Chondrocyte (in vitro differentiated cells): Measurements from ENCODE around the gene ELOVL5. TPM values are rescaled to one million over a fixed set of nuclear protein-coding genes. Genes with fewer than 3 reads are reported as not detected.
"Not testable (repeated sequence)": the region's sequence is repeated elsewhere in the genome, so short reads cannot be mapped to it uniquely, and the experiment has no call there.

Experiments
- DNase-seq: peaks from one replicate; pipeline ENCODE4 v3.0.0; 2021; ENCODE audit warnings: mixed read lengths, low spot score
- H3K27ac Mint-ChIP-seq: one replicate; pipeline ENCODE4 v1.8.0; 2021; ENCODE audit warnings: mild to moderate bottlenecking, moderate library complexity, mixed read lengths; ENCODE audit not compliant: unreplicated experiment
- H3K27me3 Mint-ChIP-seq: 2 replicates; pipeline ENCODE4 v1.8.0; 2021; ENCODE audit warnings: low read depth, mixed read lengths
- H3K36me3 Mint-ChIP-seq: 2 replicates; pipeline ENCODE4 v1.8.0; 2021; ENCODE audit warnings: low read depth, mixed read lengths
- H3K4me1 Mint-ChIP-seq: 2 replicates; pipeline ENCODE4 v1.8.0; 2021; ENCODE audit warnings: low read depth, mild to moderate bottlenecking, mixed read lengths
- H3K4me3 Mint-ChIP-seq: one replicate; pipeline ENCODE4 v1.8.0; 2021; ENCODE audit warnings: mild to moderate bottlenecking, moderate library complexity, mixed read lengths; ENCODE audit not compliant: unreplicated experiment
- H3K9me3 Mint-ChIP-seq: 2 replicates; pipeline ENCODE4 v1.8.0; 2021; ENCODE audit warnings: low read depth, mixed read lengths
- CTCF ChIP-seq: fragments of 200-600 bp; sonication (generic); IDR thresholded peaks from 2 replicates; pipeline ENCODE4 v1.5.0; 2021; ENCODE audit warnings: antibody characterized with exemption, mild to moderate bottlenecking, moderate library complexity
- total RNA-seq: library from RNA; stranded (reverse); gene quantifications from 3 replicates; pipeline ENCODE4 v1.2.1, GENCODE V29; 2021

The ELOVL5 gene
- total RNA-seq, 1 donor from 2014 or later: 102 TPM

GRCh38 chr6:53320964-53321363 is 27.8 kb downstream of the ELOVL5 start:
- TF ChIP-seq CTCF: no peak
- no peak for DNase-seq
- Mint-ChIP-seq H3K27ac (peak overlapping the region; percentile 78), H3K4me3 (no peak overlapping the region), H3K4me1 (peaks cover 67% of the 10 kb centered on the region), H3K36me3 (no peaks in the 10 kb centered on the region), H3K9me3 (no peaks in the 10 kb centered on the region), H3K27me3 (no peaks in the 10 kb centered on the region)

- TF ChIP-seq CTCF: no peak
- Mint-ChIP-seq H3K9me3 (no peaks in the 10 kb centered on the region), H3K4me3 (no peak overlapping the region), H3K27me3 (no peaks in the 10 kb centered on the region), H3K4me1 (peaks cover 74% of the 10 kb centered on the region), H3K36me3 (no peaks in the 10 kb centered on the region), H3K27ac (no peak overlapping the region)
- DNase-seq: no peak
These were observed 30.3 kb downstream of the ELOVL5 start for GRCh38 chr6:53318429-53318828.

GRCh38 chr6:53317861-53318260 is 30.9 kb downstream of the ELOVL5 start:
- Mint-ChIP-seq H3K9me3 (no peaks in the 10 kb centered on the region), H3K4me3 (no peak overlapping the region), H3K36me3 (no peaks in the 10 kb centered on the region), H3K4me1 (peaks cover 74% of the 10 kb centered on the region), H3K27ac (no peak overlapping the region), H3K27me3 (no peaks in the 10 kb centered on the region)
- no peak for TF ChIP-seq CTCF
- DNase-seq: no peak

- H3K9me3 Mint-ChIP-seq, H3K4me3 Mint-ChIP-seq, H3K27ac Mint-ChIP-seq, DNase-seq, H3K27me3 Mint-ChIP-seq, H3K36me3 Mint-ChIP-seq: not testable (repeated sequence)
- peaks cover 74% of the 10 kb centered on the region for H3K4me1 Mint-ChIP-seq
These were observed 31.5 kb downstream of the ELOVL5 start for GRCh38 chr6:53317299-53317698.

GRCh38 chr6:53316142-53316541 is 32.6 kb downstream of the ELOVL5 start:
- H3K27ac Mint-ChIP-seq: peak overlapping the region; percentile 24
- no peaks in the 10 kb centered on the region for H3K9me3 Mint-ChIP-seq
- DNase-seq: no peak
- H3K4me3 Mint-ChIP-seq: no peak overlapping the region
- H3K36me3 Mint-ChIP-seq: no peaks in the 10 kb centered on the region
- no peak for TF ChIP-seq CTCF
- peaks cover 70% of the 10 kb centered on the region for H3K4me1 Mint-ChIP-seq
- H3K27me3 Mint-ChIP-seq: no peaks in the 10 kb centered on the region

- no peaks in the 10 kb centered on the region for H3K27me3 Mint-ChIP-seq
- TF ChIP-seq CTCF: no peak
- H3K9me3 Mint-ChIP-seq: no peaks in the 10 kb centered on the region
- no peak for DNase-seq
- no peak overlapping the region for H3K4me3 Mint-ChIP-seq
- no peaks in the 10 kb centered on the region for H3K36me3 Mint-ChIP-seq
- peaks cover 70% of the 10 kb centered on the region for H3K4me1 Mint-ChIP-seq
- H3K27ac Mint-ChIP-seq: peak overlapping the region; percentile 68
These were observed 33.5 kb downstream of the ELOVL5 start for GRCh38 chr6:53315086-53315724.
